Effector CD8-positive, alpha-beta T cell (primary cell): Measurements from ENCODE around the gene ELMO1.

Experiments used
- DNase-seq: peaks from one replicate; lab custom pipeline; 2025; lab: John Stamatoyannopoulos, UW

ELMO1 gene

GRCh38 chr7:37475646-37476045 lies 27.0 kb upstream of the ELMO1 start:
- DNase-seq = no peak

- DNase-seq = no peak
Measured at GRCh38 chr7:37471619-37472018, 23.0 kb upstream of the ELMO1 start.

GRCh38 chr7:37467002-37467401 lies 18.3 kb upstream of the ELMO1 start:
- no peak for DNase-seq

- no peak for DNase-seq
Measured at GRCh38 chr7:37462138-37462537, 13.5 kb upstream of the ELMO1 start.

- no peak for DNase-seq
Measured at GRCh38 chr7:37455081-37455480, 6.4 kb upstream of the ELMO1 start.

GRCh38 chr7:37452346-37452745 lies 3.7 kb upstream of the ELMO1 start:
- no peak for DNase-seq

- no peak for DNase-seq
Measured at GRCh38 chr7:37450035-37450434, 1.4 kb upstream of the ELMO1 start.

- no peak for DNase-seq
Measured at GRCh38 chr7:37449621-37450020, 957 bp upstream of the ELMO1 start.

GRCh38 chr7:37448011-37448635 lies 541 bp downstream of the ELMO1 start:
- DNase-seq = peak; percentile 10

GRCh38 chr7:37446371-37446770 lies 2.3 kb downstream of the ELMO1 start:
- no peak for DNase-seq

GRCh38 chr7:37445790-37446189 lies 2.9 kb downstream of the ELMO1 start:
- DNase-seq = no peak

GRCh38 chr7:37445064-37445723 lies 3.5 kb downstream of the ELMO1 start:
- no peak for DNase-seq

GRCh38 chr7:37443627-37444026 lies 5.0 kb downstream of the ELMO1 start:
- no peak for DNase-seq

- DNase-seq = no peak
Measured at GRCh38 chr7:37442268-37442667, 6.4 kb downstream of the ELMO1 start.

- no peak for DNase-seq
Measured at GRCh38 chr7:37441816-37442215, 6.8 kb downstream of the ELMO1 start.

- no peak for DNase-seq
Measured at GRCh38 chr7:37441386-37441760, 7.3 kb downstream of the ELMO1 start.

- DNase-seq = no peak
Measured at GRCh38 chr7:37440738-37441385, 7.8 kb downstream of the ELMO1 start.

- no peak for DNase-seq
Measured at GRCh38 chr7:37439653-37440026, 9.0 kb downstream of the ELMO1 start.

- DNase-seq = no peak
Measured at GRCh38 chr7:37438906-37439652, 9.6 kb downstream of the ELMO1 start.

- DNase-seq = no peak
Measured at GRCh38 chr7:37435156-37435855, 13.4 kb downstream of the ELMO1 start.

- no peak for DNase-seq
Measured at GRCh38 chr7:37434529-37434928, 14.1 kb downstream of the ELMO1 start.

- no peak for DNase-seq
Measured at GRCh38 chr7:37433166-37433565, 15.5 kb downstream of the ELMO1 start.
